GM21717 (cell line): ENCODE measurements around the gene PEA15.

Source experiments
- ATAC-seq: cut with Tn5 transposase; IDR thresholded peaks from one replicate; pipeline ENCODE4 v1.9.1; 2021; ENCODE audit warnings: mild to moderate bottlenecking, moderate library complexity; ENCODE audit not compliant: unreplicated experiment

Gene PEA15

DNA sequence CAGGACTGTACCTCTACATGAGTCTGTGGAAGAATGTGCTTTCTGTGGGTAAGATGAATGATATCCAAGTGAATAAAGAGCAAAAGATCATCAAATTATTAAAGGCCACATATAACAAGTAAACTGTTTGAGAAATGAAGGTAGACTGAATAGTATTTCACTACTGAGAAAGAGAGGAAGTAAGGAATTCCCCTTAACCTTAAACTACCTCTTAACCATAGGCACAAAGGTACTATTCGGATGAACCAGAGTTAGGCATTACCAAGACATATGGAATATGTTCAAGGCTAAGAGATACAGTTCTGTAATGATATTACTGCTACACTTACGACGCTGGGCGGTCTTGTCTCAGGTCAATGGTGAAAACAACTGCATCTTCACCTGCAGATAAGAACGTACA lies 31.6 kb downstream of the PEA15 start:
- ATAC-seq, result no peak

DNA sequence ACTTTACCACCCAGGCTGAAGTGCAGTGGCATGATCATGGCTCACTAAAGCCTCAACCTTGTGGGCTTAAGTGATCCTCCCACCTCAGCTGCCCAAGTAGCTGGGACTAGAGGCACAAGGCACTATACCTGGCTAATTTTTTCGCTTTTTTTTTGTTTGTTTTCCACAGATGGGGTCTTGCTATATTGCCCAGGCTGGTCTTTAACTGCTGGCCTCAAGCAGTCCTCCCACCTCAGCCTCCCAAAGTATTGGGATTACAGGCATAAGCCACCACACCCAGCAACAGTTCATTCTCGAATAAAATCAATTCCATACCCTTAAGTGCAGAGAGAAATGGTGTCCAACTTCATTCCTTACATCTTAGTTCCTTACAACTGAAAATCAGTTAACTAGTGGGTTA lies 32.4 kb downstream of the PEA15 start:
- no peak for ATAC-seq

DNA sequence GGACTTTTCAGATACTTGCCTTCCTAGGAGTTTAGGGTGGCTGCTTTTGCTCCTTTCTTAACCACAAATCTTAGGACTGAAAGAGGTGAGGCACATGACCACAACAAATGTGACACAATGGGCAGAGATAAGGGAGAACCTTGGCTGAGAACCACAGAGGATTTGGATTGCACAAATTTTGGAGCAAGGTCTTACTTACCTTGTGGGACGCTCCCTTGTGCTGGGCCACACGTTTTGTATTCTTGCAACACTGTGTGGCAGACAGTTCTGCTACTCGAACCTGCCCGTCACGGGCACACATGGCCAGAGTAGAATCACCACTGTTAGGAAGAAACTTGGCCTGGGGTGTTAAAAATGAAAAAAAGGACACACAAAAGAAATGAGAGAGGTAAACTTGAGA lies 33.2 kb downstream of the PEA15 start:
- no peak for ATAC-seq

DNA sequence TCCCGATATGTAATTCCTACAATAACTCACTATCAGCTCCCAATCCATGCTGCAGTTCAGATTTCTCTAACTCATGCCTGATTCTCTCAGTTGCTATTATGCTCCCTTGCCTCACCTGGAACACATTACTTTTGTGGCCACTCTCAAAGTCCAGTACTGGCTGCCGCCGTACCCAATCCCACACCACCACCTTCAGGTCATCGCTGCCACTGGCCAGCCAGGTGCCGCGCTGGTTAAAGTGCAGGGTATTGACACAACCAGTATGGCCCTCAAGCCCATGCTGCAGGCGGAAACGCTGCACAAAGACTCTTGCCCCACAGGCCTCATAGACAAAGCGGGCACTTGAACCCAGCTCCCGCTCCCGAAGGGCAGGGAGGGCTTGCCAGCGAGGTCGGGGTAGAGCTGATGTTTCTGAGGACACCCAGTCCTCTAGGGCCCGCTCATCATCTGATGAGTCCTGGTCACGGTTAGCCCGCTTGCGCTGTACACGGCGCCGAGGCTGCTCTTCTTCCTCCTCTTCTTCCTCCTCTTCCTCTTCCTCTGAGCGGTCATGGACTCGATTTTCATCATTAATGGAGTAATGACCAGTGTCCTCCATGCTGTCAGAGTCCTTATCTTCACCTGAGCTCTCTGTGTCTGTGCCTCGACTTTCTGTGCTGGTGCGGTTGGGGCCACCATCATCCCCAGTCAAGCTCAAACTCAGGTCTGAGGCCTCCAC lies 34.6 kb downstream of the PEA15 start:
- ATAC-seq, result no peak

DNA sequence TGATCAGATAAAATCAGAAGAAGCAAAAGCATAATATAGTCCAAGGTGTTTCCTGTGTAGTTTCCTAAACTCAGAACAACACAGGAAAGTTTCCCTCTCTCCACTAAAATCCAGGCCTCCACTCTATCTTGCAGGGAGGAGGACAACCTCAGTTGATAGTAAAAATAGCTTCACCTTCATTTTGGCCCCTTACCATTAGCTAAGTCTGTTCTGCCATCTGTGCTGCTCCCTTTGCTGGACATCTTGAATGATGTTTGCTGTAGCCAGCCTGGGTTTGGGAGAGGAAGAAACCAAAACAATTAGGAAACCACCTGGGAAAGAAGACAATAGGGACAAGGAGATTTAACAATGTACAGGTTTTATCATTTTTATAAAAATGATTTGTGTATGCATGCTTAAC lies 38.6 kb downstream of the PEA15 start:
- ATAC-seq, result no peak

DNA sequence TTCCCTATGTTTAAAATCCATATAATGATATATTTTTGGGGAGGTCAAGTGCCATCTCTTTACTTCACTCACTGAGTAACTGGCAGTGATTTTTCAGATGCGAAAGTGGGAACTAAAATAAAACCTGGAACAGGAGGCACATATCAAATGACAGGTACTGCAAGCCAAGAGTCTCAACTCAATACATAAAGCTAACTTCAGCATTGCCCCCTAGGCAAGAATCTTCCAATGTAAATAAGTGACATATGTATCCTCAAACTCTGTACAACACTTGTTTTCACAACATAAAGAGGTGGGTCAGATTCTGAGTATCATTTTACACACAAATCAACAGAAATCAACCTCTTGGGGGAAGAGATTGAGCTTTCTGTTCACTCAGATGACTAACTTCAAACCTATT lies 39.0 kb downstream of the PEA15 start:
- ATAC-seq, result no peak

DNA sequence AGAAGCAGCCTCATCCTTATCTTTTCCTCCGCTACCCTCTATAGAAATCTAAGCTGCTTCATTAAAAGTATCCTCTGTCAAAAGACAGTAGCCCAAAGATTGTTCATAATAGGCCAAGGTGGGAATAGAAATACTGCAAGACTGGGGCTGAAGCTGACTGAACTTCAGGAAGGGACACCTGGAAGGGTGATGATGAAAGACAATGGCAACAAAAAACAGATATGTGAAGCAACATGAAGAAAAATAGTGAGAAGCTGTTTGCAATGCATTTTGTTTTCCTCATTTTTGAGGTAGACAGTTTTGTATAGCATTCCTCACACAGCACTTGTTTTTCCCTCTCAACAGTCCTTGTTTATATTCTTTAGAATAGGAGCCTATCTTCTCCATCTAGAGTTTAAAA lies 40.2 kb downstream of the PEA15 start:
- ATAC-seq, result no peak

DNA sequence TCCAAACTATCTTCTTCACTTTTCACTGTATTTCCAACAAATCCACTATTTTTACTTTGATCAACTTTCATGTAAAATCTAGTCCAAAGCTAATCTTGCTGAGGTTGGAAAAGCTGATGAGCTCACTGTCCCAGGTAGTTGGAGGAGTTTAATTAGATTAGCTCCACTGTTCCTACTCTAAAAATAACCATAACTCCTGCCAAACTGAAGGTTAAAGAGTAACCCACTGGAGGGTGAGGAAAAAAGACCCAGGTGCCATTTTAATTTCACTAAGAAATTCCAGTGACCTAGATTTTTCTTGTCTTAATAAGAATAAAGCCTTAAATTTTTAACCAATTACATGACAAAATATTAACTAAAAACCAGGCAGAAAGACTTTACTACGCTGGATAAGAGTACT lies 41.9 kb downstream of the PEA15 start:
- no peak for ATAC-seq

DNA sequence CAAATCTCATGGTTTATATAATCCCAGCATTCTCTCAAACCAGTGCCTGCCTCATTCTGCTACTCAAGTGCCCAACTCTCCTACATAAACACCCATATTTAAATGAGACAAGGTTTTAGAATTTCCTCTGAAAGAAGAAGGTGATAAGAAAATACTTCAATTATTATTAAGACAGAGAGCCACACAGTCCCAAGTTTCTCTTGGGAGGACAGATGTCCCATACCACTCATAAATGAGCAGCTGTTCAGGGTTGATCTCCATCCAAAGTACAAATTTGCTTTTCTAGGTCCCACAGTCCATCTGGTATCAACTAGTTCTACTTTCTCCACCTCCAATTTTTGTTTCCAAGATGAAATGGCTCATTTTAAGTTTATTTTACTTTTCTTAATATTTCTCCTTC lies 45.8 kb downstream of the PEA15 start:
- no peak for ATAC-seq

DNA sequence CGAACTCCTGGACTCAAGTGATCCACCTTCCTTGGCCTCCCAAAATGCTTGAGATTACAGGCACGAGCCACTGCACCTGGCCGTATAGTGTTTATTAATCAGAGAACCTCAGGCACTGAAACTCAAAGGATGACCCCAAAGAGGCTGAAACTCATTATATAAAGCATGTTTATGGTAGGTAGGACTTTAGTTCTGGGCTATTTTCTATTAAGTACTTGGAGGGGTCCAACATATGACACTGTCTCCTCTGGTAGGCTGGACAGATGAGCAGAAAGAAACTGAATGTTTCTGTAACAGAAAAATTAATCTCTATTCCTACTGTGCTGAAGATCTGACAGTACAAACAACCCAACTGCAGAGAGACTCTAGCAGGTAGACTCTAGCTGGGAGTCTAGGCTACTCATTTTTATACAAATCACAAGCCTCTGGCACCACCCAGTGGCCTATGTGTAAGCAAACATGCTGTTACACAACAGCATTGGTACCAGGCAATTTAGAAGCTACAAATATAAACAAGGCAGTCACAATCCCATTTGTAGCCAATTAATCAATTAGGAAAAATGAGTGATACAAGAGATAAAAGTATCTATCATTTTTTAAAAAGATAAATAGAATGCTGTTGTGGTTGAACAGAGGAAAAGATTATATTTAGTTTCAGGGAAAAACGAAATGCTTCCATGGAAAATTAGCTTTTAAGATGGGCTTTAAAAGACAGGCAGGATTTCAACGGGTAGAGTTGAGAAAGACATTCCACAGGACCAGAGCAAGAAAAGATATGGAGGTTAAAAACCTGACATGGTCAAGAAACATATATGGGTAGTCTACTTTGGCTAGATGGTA lies 46.7 kb downstream of the PEA15 start:
- ATAC-seq, result no peak

DNA sequence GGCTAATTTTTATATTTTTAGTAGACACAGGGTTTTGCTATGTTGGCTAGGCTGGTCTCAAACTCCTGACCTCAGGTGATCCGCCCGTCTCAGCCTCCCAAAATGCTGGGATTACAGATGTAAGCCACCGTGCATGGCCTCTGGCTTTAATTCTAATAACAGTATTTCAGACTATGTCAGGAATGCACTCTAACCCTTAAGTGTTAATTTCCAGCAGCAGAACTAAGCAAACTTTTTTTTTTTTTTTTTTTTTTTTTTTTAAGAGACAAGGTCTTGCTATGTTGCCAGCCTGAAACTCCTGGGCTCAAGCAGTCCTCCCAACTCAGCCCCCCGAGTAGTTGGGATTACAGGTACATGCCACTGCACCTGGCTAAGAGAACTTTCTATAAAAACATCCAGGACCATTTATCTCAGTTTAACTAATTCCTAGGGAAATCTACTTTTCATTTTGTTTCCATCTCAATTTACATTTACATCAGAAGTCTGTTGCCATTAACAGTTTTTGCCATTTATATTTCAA lies 50.7 kb downstream of the PEA15 start:
- no peak for ATAC-seq

DNA sequence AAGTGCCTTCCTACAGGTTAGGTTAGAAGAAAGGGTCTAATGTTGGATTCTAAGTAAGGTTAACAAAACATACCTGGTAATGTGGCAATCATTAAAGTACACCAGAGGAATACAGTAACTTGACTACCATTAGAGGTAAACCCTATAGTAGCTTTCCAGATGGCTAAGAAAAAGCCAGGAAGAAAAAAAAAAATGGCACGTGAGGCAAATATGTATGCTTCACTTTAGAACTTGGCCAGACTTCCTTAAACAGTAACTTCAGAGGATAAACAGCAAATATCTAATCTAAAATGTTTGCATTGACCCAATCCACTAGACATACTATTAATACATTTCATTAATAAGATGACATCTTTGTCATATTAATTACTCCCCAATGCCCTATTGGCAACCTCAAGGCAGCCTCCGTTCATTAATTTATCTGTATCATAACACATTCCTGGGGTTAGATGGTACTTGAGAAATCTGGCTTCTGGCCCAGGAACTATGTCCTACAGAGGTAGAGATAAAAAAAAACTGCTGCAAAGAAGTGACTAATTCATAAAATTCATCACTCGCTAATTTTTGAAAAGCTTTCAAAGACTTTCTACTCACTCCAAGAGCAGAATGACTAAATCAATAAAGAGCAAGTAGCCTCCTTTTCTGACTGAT lies 51.3 kb downstream of the PEA15 start:
- ATAC-seq, result no peak

DNA sequence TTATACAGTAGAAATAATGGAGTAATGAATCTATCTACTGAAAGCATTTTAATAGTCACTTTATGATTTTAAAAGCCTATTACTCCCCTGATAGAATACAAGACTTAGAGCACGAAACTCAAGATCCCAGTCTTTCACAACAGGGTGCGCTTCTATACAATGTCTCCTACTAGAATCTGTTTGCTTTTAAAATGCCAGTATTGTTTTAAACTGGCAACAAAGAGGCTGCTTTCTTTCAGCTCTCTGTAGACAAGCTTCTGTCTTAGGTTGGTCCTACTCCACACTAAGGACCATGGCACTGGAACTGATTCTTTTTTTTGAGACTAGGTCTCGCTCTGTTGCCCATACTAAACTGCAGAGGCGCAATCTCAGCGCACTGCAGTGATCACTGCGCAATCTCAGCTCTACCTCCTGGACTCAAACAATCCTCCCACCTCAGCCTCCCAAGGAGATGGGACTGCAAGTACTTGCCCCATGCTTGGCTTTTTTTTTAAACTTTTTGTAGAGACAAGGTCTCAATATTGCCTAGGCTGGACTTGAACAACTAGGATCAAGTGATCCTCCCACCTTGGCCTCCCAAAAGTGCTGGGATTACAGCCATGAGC lies 52.3 kb downstream of the PEA15 start:
- ATAC-seq, result no peak

DNA sequence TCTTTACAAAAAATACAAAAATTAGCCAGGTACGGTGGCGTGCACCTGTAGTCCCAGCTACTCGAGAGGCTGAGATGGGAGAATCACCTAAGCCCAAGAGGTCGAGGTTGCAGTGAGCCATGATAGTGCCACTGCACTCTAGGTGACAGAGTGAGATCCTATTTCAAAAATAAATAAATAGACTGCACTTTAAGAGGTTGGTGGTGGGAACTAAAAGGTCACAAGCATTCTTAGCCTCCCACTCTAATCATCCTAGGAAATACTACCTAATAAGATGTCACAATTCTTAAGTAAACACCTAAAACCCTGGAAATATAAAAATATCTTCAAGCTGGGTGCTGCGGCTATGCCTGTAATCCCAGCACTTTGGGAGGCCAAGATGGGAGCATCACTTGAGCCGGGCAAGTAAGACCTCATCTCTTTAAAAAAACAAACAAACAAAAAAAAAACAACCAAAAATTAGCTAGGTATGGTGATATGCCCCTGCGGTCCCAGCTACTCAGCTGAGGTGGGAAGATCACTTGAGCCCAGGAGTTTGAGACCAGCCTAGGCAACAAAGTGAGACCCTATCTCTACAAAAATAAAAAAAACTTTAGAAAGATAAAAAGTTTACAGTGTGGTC lies 53.1 kb downstream of the PEA15 start:
- ATAC-seq, result no peak

DNA sequence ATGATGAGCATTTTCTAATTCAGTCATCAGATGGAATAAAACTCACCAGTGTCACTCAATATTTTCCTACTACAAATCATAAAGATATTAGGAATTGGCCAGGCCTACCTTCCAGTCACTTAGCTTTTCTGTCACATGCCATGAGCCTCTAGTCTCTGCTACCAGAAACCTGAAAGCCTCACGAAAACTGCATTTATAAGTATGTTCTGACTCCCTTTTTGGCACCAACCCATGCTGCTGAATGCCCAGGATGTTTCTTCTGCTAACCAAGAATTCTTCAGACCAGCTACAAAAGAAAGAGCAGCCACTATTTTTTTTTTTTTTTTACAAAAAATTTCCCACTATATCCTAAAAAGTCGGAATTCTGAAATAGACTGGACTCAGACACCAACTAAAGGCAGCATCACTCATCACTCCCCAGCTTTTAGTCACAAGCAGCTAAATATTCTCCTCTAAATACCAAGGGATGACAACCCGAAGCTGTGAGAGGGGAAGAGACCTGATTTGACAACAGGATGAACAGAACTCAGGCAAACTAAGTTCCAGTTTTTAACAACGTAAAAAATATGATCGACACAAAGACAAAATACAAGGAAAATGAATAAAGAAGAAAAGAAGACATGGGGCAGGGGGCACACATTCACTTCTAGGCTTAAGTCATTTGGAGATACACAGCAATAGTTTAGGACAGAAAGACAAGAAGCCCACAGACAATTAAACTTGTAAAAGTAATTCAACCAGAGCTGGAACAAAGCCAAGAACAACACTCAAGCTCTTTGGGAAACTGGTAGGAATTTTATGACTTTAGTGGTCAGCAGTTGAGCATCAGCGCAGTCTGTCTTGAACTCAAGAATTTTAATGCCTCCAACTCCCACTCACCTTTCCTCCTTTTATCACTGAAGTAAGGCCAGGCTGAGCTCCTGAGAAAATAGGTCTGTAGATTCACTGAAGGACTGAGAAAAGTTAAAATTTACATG lies 55.5 kb downstream of the PEA15 start:
- ATAC-seq, result no peak

DNA sequence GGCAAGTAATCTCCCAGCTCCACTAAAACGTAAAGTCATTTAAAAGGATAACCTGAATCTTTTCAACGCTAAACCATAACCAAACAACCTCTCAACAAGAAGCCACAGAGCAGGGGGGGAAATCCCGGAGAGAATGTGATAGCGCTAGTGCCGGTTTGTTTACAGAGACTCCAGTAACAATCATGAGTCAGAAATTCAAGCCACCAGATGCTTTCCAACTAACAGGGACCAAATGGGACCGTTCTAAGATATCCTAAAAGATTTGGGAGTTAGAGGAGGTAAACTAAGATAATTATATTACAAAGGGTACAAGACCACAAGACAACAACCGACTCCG lies 56.3 kb downstream of the PEA15 start:
- ATAC-seq, result peak; percentile 22

DNA sequence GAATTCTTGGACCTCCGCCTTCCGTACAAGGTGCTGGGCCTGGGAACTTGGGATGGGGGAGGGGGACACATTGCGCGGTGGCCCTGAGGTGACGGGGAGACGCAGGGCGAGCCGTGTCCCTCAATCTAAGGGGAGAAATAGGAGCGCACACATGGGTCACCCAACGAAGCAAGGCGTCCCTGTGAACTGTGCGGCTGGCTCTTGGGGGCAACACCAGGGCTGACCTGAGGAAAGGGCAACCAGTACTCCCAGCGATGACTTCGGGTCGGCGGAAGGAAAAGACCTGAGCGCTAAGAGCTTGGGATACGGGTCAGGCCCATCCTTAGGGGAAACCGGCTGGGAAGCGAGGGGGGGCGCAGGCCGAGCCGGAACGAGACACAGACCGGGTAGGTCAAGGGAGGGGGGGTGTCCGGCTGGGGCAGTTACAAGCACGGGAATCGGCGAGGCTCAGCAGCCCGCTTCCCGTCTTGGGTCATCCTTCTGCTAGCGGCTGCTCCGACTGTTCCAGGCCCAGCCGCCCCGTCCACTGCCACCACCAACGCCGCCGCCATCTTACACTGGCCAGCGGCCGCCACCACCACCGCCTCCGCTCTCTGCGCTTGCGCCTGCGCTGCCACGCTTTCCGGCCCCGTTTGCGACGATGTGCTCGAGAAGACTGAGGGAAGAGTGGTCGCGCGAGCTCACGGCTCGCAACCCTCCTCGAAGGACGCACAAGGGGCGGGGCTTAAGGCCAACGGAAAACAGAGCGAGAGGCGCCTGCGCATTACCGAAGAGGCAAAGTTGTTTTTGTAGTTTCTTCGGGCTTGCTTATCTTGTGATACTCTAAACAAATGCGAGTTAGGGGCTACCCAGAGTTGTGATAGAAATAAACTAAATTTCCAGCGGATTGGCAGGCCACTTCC lies 57.0 kb downstream of the PEA15 start, which contains the start of gene DCAF8:
Gene DCAF8, minus strand, starts transcription at position 657 of the 902 bp plus-strand sequence. CDS start 18,541 bp downstream, outside the sequence.
- ATAC-seq, result peak; percentile 62

DNA sequence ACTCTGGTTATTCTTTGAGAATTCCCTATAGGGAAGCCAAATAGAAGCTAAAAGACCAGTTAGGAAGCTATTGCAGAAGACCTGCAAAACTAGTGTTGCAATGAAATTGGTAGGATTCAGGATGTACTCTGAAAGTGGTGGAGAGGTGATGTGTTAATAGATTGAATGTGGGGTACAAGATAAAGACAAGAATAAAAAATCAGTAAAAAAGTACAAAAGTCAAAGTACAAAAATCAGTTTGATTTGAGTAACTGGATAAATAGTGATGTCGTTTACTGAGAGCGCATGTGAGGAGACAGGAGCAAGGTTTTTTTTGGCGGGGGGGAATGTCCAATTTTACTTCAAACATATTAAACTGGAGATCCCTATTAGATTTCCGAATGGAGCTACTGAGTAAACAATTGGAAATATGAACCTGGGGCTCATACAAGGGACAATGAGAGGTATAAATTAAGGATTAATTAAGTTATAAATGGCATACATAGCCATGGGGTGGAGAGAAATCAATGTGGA lies 59.7 kb downstream of the PEA15 start:
- ATAC-seq, result no peak
